GM23248 (cell line): ENCODE results near the gene FRMD6.

Source experiments
- EZH2 ChIP-seq: fragments of 200-600 bp; sonication (generic); IDR thresholded peaks from 2 replicates; pipeline ENCODE4 v1.6.1; 2018; ENCODE audit warnings: antibody characterized with exemption, mild to moderate bottlenecking; ENCODE audit not compliant: insufficient read depth, poor library complexity, severe bottlenecking
- EZH2phosphoT487 ChIP-seq: fragments of 200-600 bp; sonication (generic); IDR thresholded peaks from 2 replicates; pipeline ENCODE4 v1.6.1; 2018; ENCODE audit warnings: antibody characterized with exemption, moderate library complexity, mild to moderate bottlenecking, low read depth; ENCODE audit not compliant: insufficient read depth

GRCh38 chr14:51691176-51691575 is 39.5 kb downstream of the FRMD6 start:
- TF ChIP-seq EZH2 (no peak), EZH2phosphoT487 (no peak)
